Stomach (tissue), 4 donors: ENCODE results near the gene TMEM247.

Experiments used
- EP300 ChIP-seq: sonication (generic); formaldehyde crosslinking; IDR thresholded peaks from one replicate; pipeline ENCODE4 v1.6.1; 2017; ENCODE audit warnings: antibody characterized with exemption
- POLR2A ChIP-seq, 4 donors: fragments of 450-650 bp; IDR thresholded peaks; one replicate each; pipeline ENCODE4 v1.6.1; 2016; ENCODE audit warnings: antibody characterized with exemption in 4 of 4, control low read depth in 2 of 4, mild to moderate bottlenecking in 1 of 4, moderate library complexity in 1 of 4
- POLR2AphosphoS5 ChIP-seq, 3 donors: sonication (generic); formaldehyde crosslinking; IDR thresholded peaks; one replicate each; pipeline ENCODE4 v1.6.1; 2016; ENCODE audit warnings: antibody characterized with exemption in 3 of 3
- TF ChIP-seq, protein P1 (sequence below), 7 experiments: fragments of 450-650 bp in 4 of 7; fragments of 200-600 bp in 3 of 7; sonication (generic) in 3 of 7; IDR thresholded peaks; one replicate each; pipeline ENCODE4 v1.5.1; 2016 to 2019; ENCODE audit warnings: antibody characterized with exemption in 7 of 7, control low read depth in 2 of 7, mild to moderate bottlenecking in 1 of 7

DNA sequence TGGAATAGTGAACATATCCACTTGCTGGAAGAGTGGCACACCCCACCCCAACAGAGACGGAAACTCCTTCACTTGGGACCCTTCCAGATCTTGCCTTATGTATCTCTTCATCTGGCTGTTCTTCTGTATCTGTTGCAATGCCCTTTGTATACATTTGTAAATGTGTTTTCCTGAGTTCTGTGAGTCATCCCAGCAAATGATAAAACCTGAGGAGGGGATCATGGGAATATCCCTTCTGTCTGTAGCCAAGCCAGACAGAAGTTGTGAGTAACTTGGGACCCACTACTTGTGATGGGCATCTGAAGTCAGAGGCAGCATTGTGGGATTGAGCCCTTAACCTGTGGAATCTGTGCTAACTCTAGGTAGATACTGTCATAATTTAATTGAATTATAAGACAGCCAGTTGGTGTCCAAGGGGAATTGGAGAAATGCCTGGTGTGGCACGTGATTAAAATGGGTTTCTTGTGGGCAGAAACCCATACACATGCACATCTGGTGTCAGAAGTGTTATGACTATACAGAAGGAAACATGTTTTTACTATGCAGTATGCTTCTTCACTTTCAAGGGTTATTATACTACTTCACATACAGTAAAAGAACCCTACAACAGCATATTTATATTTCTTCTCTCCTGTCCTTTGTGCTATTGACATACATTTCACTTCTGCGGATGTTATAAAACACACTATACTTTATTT, 32.3 kb upstream of the TMEM247 start:
- TF ChIP-seq, protein P1, sequence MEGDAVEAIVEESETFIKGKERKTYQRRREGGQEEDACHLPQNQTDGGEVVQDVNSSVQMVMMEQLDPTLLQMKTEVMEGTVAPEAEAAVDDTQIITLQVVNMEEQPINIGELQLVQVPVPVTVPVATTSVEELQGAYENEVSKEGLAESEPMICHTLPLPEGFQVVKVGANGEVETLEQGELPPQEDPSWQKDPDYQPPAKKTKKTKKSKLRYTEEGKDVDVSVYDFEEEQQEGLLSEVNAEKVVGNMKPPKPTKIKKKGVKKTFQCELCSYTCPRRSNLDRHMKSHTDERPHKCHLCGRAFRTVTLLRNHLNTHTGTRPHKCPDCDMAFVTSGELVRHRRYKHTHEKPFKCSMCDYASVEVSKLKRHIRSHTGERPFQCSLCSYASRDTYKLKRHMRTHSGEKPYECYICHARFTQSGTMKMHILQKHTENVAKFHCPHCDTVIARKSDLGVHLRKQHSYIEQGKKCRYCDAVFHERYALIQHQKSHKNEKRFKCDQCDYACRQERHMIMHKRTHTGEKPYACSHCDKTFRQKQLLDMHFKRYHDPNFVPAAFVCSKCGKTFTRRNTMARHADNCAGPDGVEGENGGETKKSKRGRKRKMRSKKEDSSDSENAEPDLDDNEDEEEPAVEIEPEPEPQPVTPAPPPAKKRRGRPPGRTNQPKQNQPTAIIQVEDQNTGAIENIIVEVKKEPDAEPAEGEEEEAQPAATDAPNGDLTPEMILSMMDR (IDR thresholded peaks at IDR 0.05), result no peak
- TF ChIP-seq POLR2A (IDR thresholded peaks at IDR 0.05) (no peak), EP300 (no peak), POLR2AphosphoS5 (IDR thresholded peaks at IDR 0.05) (no peak)
